Spleen (tissue), 11 donors: ENCODE results near the gene MAP3K7CL. TPM values are rescaled to one million over a fixed set of nuclear protein-coding genes. Genes with fewer than 3 reads are reported as not detected.

Source experiments
- DNase-seq: peaks from one replicate; pipeline ENCODE4 v3.0.0-alpha.2; 2020
- H3K27ac ChIP-seq, 8 donors: fragments of 200-600 bp; sonication (generic) in 7 of 8; 1 replicate in 4 of 8; 2 replicates in 4 of 8; pipeline versions ENCODE4 v1.5.0 to v1.8.0; 2016 to 2021; ENCODE audit warnings: inconsistent platforms in 4 of 8, mild to moderate bottlenecking in 4 of 8, moderate library complexity in 1 of 8
- H3K27me3 ChIP-seq, 7 donors: fragments of 200-600 bp; sonication (generic) in 6 of 7; replicated peaks in 1 of 7; 1 replicate in 4 of 7; 2 replicates in 3 of 7; pipeline versions ENCODE4 v1.5.0 to v1.8.0; 2016 to 2021; ENCODE audit warnings: inconsistent platforms in 3 of 7, mild to moderate bottlenecking in 1 of 7
- H3K36me3 ChIP-seq, 6 donors: fragments of 200-600 bp; sonication (generic) in 5 of 6; 1 replicate in 4 of 6; 2 replicates in 2 of 6; pipeline versions ENCODE4 v1.5.0 to v1.8.0; 2016 to 2021; ENCODE audit warnings: inconsistent platforms in 2 of 6
- H3K4me1 ChIP-seq, 6 donors: fragments of 200-600 bp; sonication (generic) in 5 of 6; 1 replicate in 3 of 6; 2 replicates in 3 of 6; pipeline versions ENCODE4 v1.5.0 to v1.8.0; 2016 to 2021; ENCODE audit warnings: inconsistent platforms in 3 of 6
- H3K4me3 ChIP-seq, 8 donors: fragments of 200-600 bp; sonication (generic) in 7 of 8; 1 replicate in 4 of 8; 2 replicates in 4 of 8; pipeline versions ENCODE4 v1.5.0 to v1.8.0; 2016 to 2021; ENCODE audit warnings: inconsistent platforms in 4 of 8, mild to moderate bottlenecking in 4 of 8, moderate library complexity in 2 of 8
- H3K9me3 ChIP-seq, 8 donors: fragments of 200-600 bp; sonication (generic) in 7 of 8; 1 replicate in 4 of 8; 2 replicates in 4 of 8; pipeline versions ENCODE4 v1.5.0 to v1.8.0; 2016 to 2021; ENCODE audit warnings: inconsistent platforms in 4 of 8
- POLR2A ChIP-seq, 3 donors: fragments of 450-650 bp; IDR thresholded peaks; one replicate each; pipeline ENCODE4 v1.5.1; 2017; ENCODE audit warnings: antibody characterized with exemption in 3 of 3, mild to moderate bottlenecking in 1 of 3
- POLR2AphosphoS5 ChIP-seq, 3 donors: sonication (generic); formaldehyde crosslinking; IDR thresholded peaks; one replicate each; pipeline ENCODE4 v1.5.1; 2017; ENCODE audit warnings: antibody characterized with exemption in 3 of 3
- WGBS, 5 donors: extraction: QIAGEN DNeasy Blood & Tissue Kit in 3 of 5; methylation state at CpG; one replicate each; pipeline versions ENCODE4 v1.1.5 to v1.1.7; 2013 to 2018; 5-methylcytosine and 5-hydroxymethylcytosine counted together
- intact Hi-C: fragments of 100-400 bp; cut with DNase I; formaldehyde crosslinking; loops from one replicate; pipeline ENCODE4 v1.15.0; 2023; ENCODE audit warnings: low total_unique reads
- polyA plus RNA-seq, 3 donors: library from polyadenylated mRNA; stranded (reverse); fragments of 200-250 nt; gene quantifications; one replicate each; pipeline ENCODE4 v1.2.1, GENCODE V29; 2013
- total RNA-seq, 7 donors: library from RNA; depleted of rRNA in 3 of 7; stranded (reverse); fragments of >200 nt in 3 of 7; fragmentation: NEBNext Ultra II Directional in 4 of 7; extraction: Animal tissue kit (Norgen Biotek cat#: 25700) in 4 of 7; gene quantifications; one replicate each; pipeline versions ENCODE4 v1.1.0 to v1.2.1, GENCODE V29; 2016 to 2021
- TF ChIP-seq, protein P1 (sequence below), 11 experiments: fragments of 200-600 bp in 7 of 11; fragments of 450-650 bp in 4 of 11; sonication (generic) in 4 of 11; IDR thresholded peaks in 8 of 11; conservative IDR thresholded peaks in 3 of 11; 1 replicate in 7 of 11; 2 replicates in 4 of 11; pipeline versions ENCODE4 v1.4.0 to v1.8.0; 2016 to 2021; ENCODE audit warnings: antibody characterized with exemption in 11 of 11, inconsistent platforms in 4 of 11, mild to moderate bottlenecking in 1 of 11
- donor health status: healthy with polysubstance abuse.
- donor health status: DM: no; HTN: no; CAD: no; lungs with moderate emphysema.
- donor health status: DM: no; HTN: no; CAD: no.
- donor health status: Bipolar disorder and iron deficiency.
- donor health status: healthy.
- donor health status: DM: no; HTN: no; CAD: no.
- donor health status: DM: yes; HTN: yes; CAD: no.

The MAP3K7CL gene
- total and polyA plus RNA-seq, 10 donors = 6.9 to 24.3 (median 12.4) TPM

DNA sequence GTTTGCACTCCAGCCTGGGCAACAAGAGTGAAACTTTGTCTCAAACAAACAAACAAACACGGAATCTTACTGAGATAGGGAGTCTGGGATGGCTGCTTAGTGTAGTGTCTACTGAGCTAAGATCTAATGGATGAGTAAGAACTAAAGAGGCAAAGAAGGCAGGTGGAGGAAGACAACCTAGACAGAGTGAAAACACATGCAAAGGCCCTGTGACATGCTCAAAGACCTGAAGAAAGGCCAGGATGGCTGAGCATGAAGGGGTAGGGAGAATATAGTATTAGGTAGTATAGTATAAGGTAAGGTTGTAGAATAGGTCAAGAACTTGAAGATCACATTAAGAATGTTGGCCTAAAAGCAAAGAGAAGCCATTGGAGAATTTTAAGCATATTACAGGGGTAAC lies 49.1 kb downstream of the MAP3K7CL start:
- Histone ChIP-seq H3K4me3 (no peak overlapping the region), H3K27me3 (no peaks in the 10 kb centered on the region), H3K27ac (no peak overlapping the region), H3K36me3 (no peaks in the 10 kb centered on the region), H3K4me1 (peaks cover 0 to 49% (median 30%) of the 10 kb centered on the region in 6 donors), H3K9me3 (no peaks in the 10 kb centered on the region)
- intact Hi-C loops = loop anchor here (10.0 kb wide), 1 partner anchor 115 kb away; the partner anchor contains the start of gene BACH1
- WGBS, 5 donors = 76 to 100% (median 92%) methylated on average over 1 of the region's 1 CpG
- DNase-seq = no peak
- TF ChIP-seq, protein P1, sequence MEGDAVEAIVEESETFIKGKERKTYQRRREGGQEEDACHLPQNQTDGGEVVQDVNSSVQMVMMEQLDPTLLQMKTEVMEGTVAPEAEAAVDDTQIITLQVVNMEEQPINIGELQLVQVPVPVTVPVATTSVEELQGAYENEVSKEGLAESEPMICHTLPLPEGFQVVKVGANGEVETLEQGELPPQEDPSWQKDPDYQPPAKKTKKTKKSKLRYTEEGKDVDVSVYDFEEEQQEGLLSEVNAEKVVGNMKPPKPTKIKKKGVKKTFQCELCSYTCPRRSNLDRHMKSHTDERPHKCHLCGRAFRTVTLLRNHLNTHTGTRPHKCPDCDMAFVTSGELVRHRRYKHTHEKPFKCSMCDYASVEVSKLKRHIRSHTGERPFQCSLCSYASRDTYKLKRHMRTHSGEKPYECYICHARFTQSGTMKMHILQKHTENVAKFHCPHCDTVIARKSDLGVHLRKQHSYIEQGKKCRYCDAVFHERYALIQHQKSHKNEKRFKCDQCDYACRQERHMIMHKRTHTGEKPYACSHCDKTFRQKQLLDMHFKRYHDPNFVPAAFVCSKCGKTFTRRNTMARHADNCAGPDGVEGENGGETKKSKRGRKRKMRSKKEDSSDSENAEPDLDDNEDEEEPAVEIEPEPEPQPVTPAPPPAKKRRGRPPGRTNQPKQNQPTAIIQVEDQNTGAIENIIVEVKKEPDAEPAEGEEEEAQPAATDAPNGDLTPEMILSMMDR (IDR thresholded peaks at IDR 0.05 in 8 of 11, conservative IDR thresholded peaks at IDR 0.05 in 3 of 11) = no peak
- TF ChIP-seq POLR2A (IDR thresholded peaks at IDR 0.05) = no peak
- TF ChIP-seq POLR2AphosphoS5 (IDR thresholded peaks at IDR 0.05) = no peak

DNA sequence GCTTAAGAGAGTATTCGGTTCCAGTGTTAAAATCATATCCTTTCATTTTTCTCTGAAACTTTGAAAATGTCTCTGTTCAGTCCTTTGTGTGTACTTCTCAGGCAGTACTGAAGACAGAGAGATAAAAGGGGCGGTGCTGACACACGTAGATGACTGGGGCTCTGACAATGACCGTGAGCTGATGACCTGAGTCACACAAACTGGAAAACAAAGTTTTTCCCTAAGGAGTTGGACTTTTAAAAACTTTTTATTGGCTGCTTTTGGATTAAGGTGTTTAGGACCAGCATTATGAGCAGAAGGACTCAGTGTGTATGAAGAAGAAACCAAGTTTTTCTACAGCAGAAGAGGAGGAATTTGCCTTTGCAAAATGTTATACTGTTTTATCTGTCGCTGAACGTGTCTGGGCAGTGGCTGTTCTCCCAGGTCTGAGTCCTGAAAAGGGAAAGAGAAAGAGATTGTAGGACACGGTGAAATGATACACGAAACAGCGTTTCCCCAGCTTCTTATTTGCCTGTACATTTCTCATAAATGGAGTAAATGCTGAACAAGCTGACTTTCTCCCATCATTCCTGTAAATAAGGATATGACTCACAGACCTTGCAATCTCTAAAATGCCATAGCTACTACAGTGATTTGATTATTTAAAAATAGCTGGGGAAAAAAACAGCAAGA lies 51.5 kb downstream of the MAP3K7CL start:
- WGBS, 5 donors = 39 to 69% (median 54%) methylated on average over 9 of the region's 9 CpGs
- Histone ChIP-seq H3K27ac (peak overlapping the region; percentile 46 to 88 (median 86)), H3K4me3 (peak overlapping the region in 2 of 8 donors; percentile 9 to 50), H3K36me3 (no peaks in the 10 kb centered on the region), H3K9me3 (no peaks in the 10 kb centered on the region), H3K27me3 (no peaks in the 10 kb centered on the region), H3K4me1 (peaks cover 0 to 47% (median 30%) of the 10 kb centered on the region in 6 donors)
- TF ChIP-seq POLR2AphosphoS5 (IDR thresholded peaks at IDR 0.05) = peak in 1 of 3 donors; percentile 52
- TF ChIP-seq, protein P1 (IDR thresholded peaks at IDR 0.05 in 8 of 11, conservative IDR thresholded peaks at IDR 0.05 in 3 of 11) = no peak
- intact Hi-C loops = no loop called here
- DNase-seq = no peak

DNA sequence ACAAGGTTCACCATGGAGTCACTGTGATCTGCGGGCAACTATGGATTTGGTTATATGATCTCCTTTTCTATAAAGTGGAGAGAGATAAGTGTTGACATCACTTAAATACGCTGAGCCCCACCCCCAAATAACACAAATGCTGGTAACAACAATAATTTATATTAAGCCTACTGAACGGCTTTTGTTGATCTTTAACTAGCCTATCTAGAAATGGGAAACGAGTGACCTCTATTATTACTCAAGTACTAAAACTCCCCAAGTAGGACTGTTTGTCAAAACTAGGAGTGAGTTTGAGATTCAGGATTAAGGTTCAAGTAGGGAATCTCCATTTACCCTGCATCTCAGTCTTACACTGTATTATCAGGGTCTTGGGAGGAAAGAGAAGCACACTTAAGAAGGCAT lies 52.2 kb downstream of the MAP3K7CL start:
- TF ChIP-seq POLR2A (IDR thresholded peaks at IDR 0.05) (no peak), POLR2AphosphoS5 (IDR thresholded peaks at IDR 0.05) (no peak)
- intact Hi-C loops = no loop called here
- Histone ChIP-seq H3K27ac (peak overlapping the region; percentile 46 to 88 (median 86)), H3K4me3 (no peak overlapping the region), H3K27me3 (no peaks in the 10 kb centered on the region), H3K36me3 (no peaks in the 10 kb centered on the region), H3K9me3 (no peaks in the 10 kb centered on the region), H3K4me1 (peaks cover 0 to 51% (median 30%) of the 10 kb centered on the region in 6 donors)
- DNase-seq = no peak
- 75 to 89% (median 80%) methylated on average over 4 of the region's 4 CpGs for WGBS, 5 donors

DNA sequence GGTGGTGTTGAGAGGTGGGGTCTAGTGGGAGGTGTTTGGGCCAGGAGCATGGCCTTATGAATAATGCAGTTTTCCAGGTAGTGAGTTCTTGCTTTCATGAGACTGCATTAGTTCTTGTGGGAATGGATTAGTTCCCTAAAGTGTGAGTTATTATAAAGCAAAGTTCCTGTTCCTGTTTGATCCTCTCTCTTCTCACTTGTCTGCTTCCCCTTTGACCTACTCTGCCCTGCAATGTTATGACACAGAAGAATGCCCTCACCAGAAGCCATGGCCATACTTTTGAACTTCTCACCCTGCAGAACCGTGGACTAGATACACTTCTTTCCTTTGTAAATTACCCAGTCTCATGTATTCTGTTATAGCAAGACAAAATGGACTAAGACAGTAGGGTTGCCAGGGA lies 53.6 kb downstream of the MAP3K7CL start:
- Histone ChIP-seq H3K4me1 (peaks cover 0 to 51% (median 30%) of the 10 kb centered on the region in 6 donors), H3K36me3 (no peaks in the 10 kb centered on the region), H3K27me3 (no peaks in the 10 kb centered on the region), H3K27ac (peak overlapping the region; percentile 5 to 88 (median 86)), H3K4me3 (peak overlapping the region in 1 of 8 donors; percentile 5), H3K9me3 (no peaks in the 10 kb centered on the region)
- intact Hi-C loops = no loop called here
- WGBS, 5 donors = 10 to 24% (median 20%) methylated on average over 1 of the region's 1 CpG
- TF ChIP-seq POLR2A (IDR thresholded peaks at IDR 0.05) (no peak), POLR2AphosphoS5 (IDR thresholded peaks at IDR 0.05) (peak in 1 of 3 donors; percentile 52)
- TF ChIP-seq, protein P1 (IDR thresholded peaks at IDR 0.05 in 8 of 11, conservative IDR thresholded peaks at IDR 0.05 in 3 of 11) = no peak
- DNase-seq = no peak
